NCI-H2196 (cell line): ENCODE results near the gene SPINK2.
A peak's percentile ranks its signal among the peaks of the same experiment; 100 is the strongest.

Experiments
- DNase-seq: peaks from one replicate; lab custom pipeline; 2025; ENCODE audit not compliant: unreplicated experiment; lab: John Stamatoyannopoulos, UW

SPINK2 gene

GRCh38 chr4:56799824-56800756 lies 21.4 kb downstream of the SPINK2 start:
- DNase-seq, result peak; percentile 43

- no peak for DNase-seq
Measured at GRCh38 chr4:56799161-56799759, 22.2 kb downstream of the SPINK2 start.

DNA sequence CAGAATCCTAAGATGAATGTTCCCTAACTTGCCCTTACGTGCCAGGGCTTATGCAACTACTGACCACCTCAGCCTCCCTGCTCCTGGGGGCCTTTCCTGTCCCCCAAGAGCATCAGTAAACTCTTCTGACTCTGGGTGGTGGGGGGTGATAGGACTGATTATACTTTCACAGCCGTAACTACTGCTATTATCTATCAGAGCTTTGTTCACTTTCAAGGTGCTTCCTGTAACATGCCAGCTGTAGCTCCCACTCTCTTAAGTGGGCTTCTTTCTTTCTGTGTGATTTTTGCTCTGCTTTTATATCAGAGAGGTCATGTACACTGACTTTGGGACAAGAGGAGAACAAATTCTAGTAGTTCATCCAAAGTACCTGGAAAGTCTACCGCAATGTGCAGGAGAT lies 25.3 kb downstream of the SPINK2 start:
- no peak for DNase-seq

DNA sequence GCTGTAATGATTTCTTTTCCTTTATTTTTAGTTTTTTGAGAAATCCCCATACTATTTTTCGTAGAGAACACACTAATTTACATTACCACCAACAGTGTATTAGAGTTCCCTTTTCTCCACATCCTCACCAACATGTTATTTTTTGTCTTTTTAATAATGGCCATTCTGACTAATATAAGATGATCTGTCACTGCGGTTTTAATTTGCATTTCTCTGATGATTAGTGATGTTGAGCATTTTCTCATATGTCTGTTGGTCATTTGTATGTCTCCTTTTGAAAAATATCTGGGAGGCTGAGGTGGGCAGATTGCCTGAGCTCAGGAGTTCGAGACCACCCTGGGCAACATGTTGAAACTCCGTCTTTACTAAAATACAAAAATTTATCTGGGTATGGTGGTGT lies 30.2 kb downstream of the SPINK2 start:
- DNase-seq, result no peak

DNA sequence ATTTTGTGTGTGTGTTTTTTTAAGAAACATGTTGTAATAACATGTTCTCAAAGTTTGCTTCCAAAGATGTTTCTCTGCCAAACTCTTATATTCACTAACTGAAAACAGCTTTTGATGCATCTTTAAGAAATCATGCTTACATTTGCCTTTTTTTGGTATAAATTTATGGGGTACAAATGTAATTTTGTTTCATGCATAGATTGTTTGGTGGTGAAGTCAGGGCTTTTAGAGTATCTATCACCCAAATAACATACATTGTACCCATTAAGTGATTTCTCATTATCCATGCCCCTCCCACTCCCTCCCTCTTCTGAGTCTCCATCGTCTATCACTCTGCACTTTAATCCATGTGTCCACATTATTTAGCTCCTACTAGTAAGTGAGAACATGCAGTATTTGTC lies 30.8 kb downstream of the SPINK2 start:
- no peak for DNase-seq

- no peak for DNase-seq
Measured at GRCh38 chr4:56788081-56788480, 33.4 kb downstream of the SPINK2 start.

GRCh38 chr4:56787380-56787779 lies 34.1 kb downstream of the SPINK2 start:
- no peak for DNase-seq

DNA sequence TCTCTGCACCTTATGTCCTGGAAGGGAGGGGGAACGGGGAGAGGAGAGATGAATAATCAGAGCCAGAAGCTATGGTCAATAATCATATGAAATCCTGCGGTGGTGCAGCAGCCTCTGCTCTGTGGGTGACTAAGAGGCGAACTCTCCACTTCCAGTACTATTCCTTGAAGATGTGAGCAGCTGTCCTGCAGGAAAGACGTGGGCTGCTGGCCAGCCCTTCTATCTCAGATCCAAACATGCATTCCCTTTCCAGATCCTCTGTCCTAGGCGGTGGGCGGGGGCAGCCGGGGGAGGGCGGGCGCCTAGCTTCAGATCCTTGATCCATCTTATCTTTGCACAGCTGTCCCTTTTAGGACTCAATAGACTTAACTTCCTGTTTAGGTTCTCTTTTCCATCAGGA lies 34.5 kb downstream of the SPINK2 start:
- no peak for DNase-seq

DNA sequence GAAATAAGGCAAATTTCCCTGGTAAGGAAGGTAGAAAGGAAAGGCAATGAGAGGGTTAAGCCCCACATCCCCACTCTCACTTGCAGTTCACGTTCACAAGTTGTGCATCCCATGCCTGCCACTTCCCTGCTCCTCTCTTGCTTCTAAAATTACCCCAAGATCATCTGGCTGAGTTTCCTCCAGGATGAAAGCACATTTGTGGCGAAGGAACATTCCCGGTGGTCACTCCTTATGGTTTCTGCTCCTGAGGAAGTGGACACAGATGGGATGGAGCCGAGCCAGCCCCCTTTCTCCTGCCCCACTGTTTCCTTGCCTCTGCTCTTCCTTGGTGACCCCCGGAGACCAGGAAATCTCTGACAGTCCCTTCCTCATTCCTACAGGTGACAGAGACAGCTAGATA lies 37.5 kb downstream of the SPINK2 start:
- no peak for DNase-seq

DNA sequence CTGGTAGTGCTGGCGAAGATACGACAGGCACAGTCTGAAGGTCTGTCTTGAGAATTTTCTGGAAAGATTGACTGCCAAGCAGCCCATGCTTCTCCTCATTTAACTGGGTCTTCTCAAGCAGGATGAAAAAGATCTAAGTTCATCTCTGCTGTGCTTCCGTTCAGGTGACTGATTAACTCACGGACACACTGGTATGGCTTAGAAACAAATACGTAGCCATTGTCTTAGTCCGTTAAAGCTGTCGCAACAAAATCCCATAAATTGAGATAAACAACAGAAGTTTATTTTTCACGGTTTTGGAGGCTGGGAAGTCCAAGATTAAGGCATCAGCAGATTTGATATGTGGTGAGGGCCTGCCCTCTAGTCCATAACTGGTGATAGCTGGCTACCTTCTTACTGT lies 39.5 kb downstream of the SPINK2 start:
- DNase-seq, result no peak

DNA sequence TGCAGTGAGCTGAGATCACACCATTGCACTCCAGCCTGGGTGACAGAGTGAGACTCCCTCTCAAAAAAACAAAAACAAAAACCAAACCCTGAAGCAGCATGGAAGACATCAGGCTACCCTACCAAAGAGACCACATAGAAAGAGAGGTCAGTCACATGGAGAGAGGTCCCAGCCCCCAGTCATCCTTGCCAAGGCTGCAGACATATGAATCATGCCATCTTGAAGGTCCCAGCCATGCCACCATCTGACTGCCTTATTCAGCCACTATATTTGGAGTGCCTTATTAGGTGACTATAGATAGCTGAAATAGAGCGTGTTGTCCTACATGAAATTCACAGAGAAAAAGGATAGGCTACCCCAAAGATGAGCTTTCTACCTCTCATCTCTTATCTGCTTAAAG lies 48.2 kb downstream of the SPINK2 start:
- no peak for DNase-seq

DNA sequence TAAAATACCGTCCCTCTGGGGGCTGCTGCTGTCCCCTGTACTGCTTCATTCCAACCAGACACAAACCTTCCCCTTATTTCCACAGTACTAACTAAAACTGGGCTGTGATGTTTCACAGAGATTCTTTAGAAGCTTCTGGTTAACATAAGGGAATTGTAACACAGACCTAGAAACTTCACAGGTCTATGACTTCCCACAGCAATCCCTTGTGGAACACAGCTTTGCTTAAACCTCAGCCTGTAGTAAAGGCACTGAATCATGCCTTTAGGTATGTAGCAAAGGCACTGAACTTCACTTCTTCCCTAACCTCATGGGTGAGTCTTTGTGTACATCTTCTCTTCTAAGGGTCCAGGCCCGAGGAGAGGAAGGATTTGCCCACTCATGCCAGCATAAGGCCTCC lies 49.4 kb downstream of the SPINK2 start:
- no peak for DNase-seq

DNA sequence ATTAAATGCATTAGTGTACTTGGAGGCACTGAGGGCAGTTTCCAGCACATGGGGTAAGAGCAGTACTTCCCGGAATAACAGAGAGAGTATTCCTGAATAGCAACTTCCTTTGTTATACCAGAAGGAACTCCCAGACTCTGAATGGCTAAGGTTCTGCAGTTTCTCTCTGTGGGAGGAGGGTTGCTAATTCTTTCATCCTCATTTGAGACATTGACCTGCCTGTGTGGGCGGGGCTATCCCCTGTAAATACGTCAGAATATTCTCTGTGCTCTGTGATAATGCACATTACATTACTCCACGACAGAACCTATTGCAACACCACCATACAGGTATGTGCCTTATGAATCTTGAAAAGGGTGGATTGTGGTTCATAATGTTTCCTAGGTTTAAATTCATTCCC lies 52.7 kb downstream of the SPINK2 start:
- DNase-seq, result no peak

DNA sequence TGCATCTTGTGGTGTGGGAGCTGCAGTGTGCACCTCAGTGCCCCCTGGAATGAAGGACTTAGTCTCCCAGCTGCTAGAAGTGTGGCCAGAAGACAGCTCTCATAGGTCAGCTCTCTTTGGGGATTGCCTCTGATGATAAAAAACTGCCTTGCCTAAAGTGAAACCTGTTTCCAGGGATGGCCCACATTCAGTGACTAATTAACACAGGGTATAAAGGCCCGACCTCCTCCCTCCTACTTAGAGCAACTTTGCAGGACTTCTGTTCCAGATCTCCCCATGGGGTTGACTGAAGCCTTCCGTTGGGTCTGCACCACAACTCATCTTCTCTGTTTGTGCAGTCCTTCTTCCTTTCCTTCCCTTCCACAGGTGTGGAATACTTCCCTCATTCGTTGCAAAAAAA lies 53.2 kb downstream of the SPINK2 start:
- DNase-seq, result no peak

DNA sequence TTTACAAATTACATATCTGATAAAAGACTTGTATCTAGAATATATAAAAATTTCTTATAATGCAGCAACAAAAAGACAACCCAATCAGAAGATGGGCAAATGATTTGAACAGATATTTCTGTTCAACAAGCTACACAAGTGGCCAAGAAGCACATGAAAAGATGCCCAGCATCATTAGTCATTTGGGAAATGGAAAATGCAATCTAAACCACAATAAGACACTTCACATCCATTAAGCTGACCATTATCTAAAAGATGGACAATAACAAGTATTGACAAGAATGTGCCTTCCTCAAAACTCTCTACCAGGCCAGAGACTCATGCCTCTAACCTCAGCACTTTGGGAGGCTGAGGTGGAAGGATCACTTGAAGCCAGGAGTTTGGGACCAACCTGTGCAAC lies 53.9 kb downstream of the SPINK2 start:
- DNase-seq, result no peak

- DNase-seq, result no peak
Measured at GRCh38 chr4:56764775-56765174, 56.7 kb downstream of the SPINK2 start.

- no peak for DNase-seq
Measured at GRCh38 chr4:56764223-56764622, 57.3 kb downstream of the SPINK2 start.

DNA sequence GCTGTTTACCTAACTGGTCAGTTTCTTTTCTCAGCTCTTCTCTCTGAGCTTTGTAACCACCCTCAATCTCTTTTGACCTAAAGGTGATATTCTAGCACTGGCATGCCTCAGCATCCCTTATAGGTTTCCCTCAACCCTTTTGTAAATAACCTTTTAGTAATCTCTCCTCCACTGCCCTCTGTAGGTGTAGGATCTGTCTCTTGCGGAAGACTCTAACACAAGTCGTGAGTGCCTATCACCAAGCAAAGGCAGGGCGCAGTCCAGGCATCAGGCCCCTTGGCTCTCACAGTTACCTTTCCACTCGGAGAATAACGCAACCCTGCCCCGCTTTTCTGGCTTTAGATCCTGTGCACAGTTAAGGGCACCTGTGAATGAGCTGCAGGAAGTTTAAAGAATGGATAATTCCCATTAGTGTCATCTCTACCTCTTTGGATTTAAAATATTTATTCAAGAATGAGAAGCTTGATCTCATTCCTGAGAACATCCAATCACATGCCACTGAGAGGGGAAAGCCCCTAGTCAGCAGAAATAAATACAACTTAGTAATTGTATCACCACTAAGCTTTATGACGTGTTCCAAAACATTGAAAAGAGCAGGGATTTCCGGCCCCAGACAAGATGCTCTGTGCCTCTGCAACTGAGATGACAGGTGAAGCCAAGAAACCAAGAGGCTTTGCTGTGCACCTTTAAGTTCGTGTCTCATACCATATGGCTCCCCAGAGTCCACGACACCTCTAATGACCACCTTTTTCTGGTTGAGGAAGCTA lies 58.8 kb downstream of the SPINK2 start:
- no peak for DNase-seq

GRCh38 chr4:56760183-56760582 lies 61.3 kb downstream of the SPINK2 start:
- DNase-seq, result no peak
